PC-3 (cell line): ENCODE data around the gene PRRT4. TPM values are rescaled to one million over a fixed set of nuclear protein-coding genes. Genes with fewer than 3 reads are reported as not detected.

Source experiments
- ATAC-seq: fragments of 200-7000 bp; cut with Tn5 transposase; 2 replicates; pipeline ENCODE4 v1.9.1; 2020; ENCODE audit warnings: mild to moderate bottlenecking, moderate library complexity
- BruUV-seq: library from RNA; stranded (reverse); fragments of 400-500 nt; replicated peaks from 2 replicates; lab custom pipeline; 2021; lab: Mats Ljungman, UMichigan
- CTCF ChIA-PET: fragments of 300-600 bp; sonication (Branson Sonifier 250); formaldehyde crosslinking; loops from one replicate; lab custom pipeline; 2022; ENCODE audit warnings: antibody characterized with exemption; lab: Charles Lee
- POLR2A ChIA-PET: fragments of 300-600 bp; sonication (Branson Sonifier 250); formaldehyde crosslinking; loops from one replicate; lab custom pipeline; 2022; ENCODE audit warnings: antibody characterized with exemption; ENCODE audit not compliant: unreplicated experiment; lab: Charles Lee
- DNase-seq: peaks from one replicate; pipeline ENCODE4 v3.0.0-alpha.2; 2015
- H2AFZ ChIP-seq: fragments of 300-600 bp; sonication (generic); 2 replicates; pipeline ENCODE4 v1.6.0; 2016; ENCODE audit warnings: antibody characterized with exemption, low read length
- H3F3A ChIP-seq: fragments of 300-600 bp; sonication (generic); one replicate; pipeline ENCODE4 v1.6.0; 2017; ENCODE audit warnings: antibody characterized with exemption, low read length, control low read depth, mild to moderate bottlenecking; ENCODE audit not compliant: unreplicated experiment
- H3K27ac ChIP-seq: fragments of 300-600 bp; sonication (generic); 2 replicates; pipeline ENCODE4 v1.5.1; 2016; ENCODE audit warnings: mild to moderate bottlenecking, low read length
- H3K27me3 ChIP-seq: fragments of 300-600 bp; sonication (generic); 2 replicates; pipeline ENCODE4 v1.6.1; 2016; ENCODE audit warnings: low read length, mixed read lengths
- H3K36me3 ChIP-seq: fragments of 300-600 bp; sonication (generic); 2 replicates; pipeline ENCODE4 v1.6.1; 2016; ENCODE audit warnings: low read depth, mixed run types, low read length, mixed read lengths
- H3K4me1 ChIP-seq: fragments of 300-600 bp; sonication (generic); 2 replicates; pipeline ENCODE4 v1.5.1; 2016; ENCODE audit warnings: low read length; ENCODE audit not compliant: insufficient read depth
- H3K4me2 ChIP-seq: fragments of 300-600 bp; sonication (generic); 2 replicates; pipeline ENCODE4 v1.6.0; 2016; ENCODE audit warnings: low read length
- H3K4me3 ChIP-seq: fragments of 300-600 bp; sonication (generic); 2 replicates; pipeline ENCODE4 v1.5.1; 2016; ENCODE audit warnings: mild to moderate bottlenecking, low read length, mixed read lengths
- H3K79me2 ChIP-seq: fragments of 300-600 bp; sonication (generic); 2 replicates; pipeline ENCODE4 v1.6.1; 2017; ENCODE audit warnings: low read length, mixed read lengths
- H3K9ac ChIP-seq: fragments of 300-600 bp; sonication (generic); 2 replicates; pipeline ENCODE4 v1.6.0; 2016; ENCODE audit warnings: mild to moderate bottlenecking, low read length
- H3K9me2 ChIP-seq: fragments of 300-600 bp; sonication (generic); replicated peaks from 2 replicates; pipeline ENCODE4 v1.6.1; 2016; ENCODE audit warnings: mixed run types, low read length, mixed read lengths
- H3K9me3 ChIP-seq: fragments of 300-600 bp; sonication (generic); 2 replicates; pipeline ENCODE4 v1.6.1; 2016; ENCODE audit warnings: low read length, mixed read lengths
- H4K20me1 ChIP-seq: fragments of 300-600 bp; sonication (generic); 2 replicates; pipeline ENCODE4 v1.6.1; 2016; ENCODE audit warnings: low read length, mixed read lengths
- CTCF ChIP-seq: fragments of 300-600 bp; sonication (generic); conservative IDR thresholded peaks from 2 replicates; pipeline ENCODE4 v1.5.1; 2017; ENCODE audit warnings: antibody characterized with exemption, low read depth, mild to moderate bottlenecking, low read length
- EZH2 ChIP-seq: fragments of 300-600 bp; sonication (generic); IDR thresholded peaks from one replicate; pipeline ENCODE4 v1.6.1; 2017; ENCODE audit warnings: antibody characterized with exemption, mild to moderate bottlenecking, low read length; ENCODE audit not compliant: unreplicated experiment
- EZH2phosphoT487 ChIP-seq: fragments of 300-600 bp; sonication (generic); IDR thresholded peaks from 2 replicates; pipeline ENCODE4 v1.6.1; 2018; ENCODE audit warnings: mild to moderate bottlenecking, antibody characterized with exemption, low read length, borderline replicate concordance
- intact Hi-C: fragments of 100-400 bp; cut with micrococcal nuclease; formaldehyde crosslinking; loops from 2 replicates; pipeline ENCODE4 v1.9.0; 2023
- total RNA-seq: library from RNA; depleted of rRNA; stranded (reverse); fragments of >200 nt; gene quantifications from 2 replicates; pipeline ENCODE4 v1.2.3, GENCODE V29; 2014

PRRT4 gene
- total RNA-seq, 1 experiment from 2014 or later = 0.36 TPM

GRCh38 chr7:128389085-128389617 lies 27.7 kb upstream of the PRRT4 start:
- no peak for TF ChIP-seq EZH2phosphoT487
- Histone ChIP-seq H3K9ac (no peak overlapping the region), H3K4me3 (no peak overlapping the region), H2AFZ (no peak overlapping the region), H3K4me2 (no peak overlapping the region), H3K27me3 (no peaks in the 10 kb centered on the region), H3K79me2 (no peaks in the 10 kb centered on the region), H4K20me1 (no peaks in the 10 kb centered on the region), H3K4me1 (no peaks in the 10 kb centered on the region), H3K9me2 (no peaks in the 10 kb centered on the region), H3F3A (no peaks in the 10 kb centered on the region), H3K36me3 (no peaks in the 10 kb centered on the region), H3K9me3 (no peaks in the 10 kb centered on the region), H3K27ac (no peak overlapping the region)
- ATAC-seq (peak; percentile 3; the same call in 1 of the 2 replicates), DNase-seq (no peak)
- intact Hi-C loops = no loop called here
- POLR2A ChIA-PET = interaction anchor here (0.5 kb wide), 1 partner anchor 45 kb away, joined by 3 read pairs; the partner anchor contains the start of gene RBM28
- no TSS peak for BruUV-seq
- CTCF ChIA-PET = interaction anchor here (1.5 kb wide), 1 partner anchor 41 kb away, joined by 13 read pairs; no protein-coding TSS in a partner anchor

- TF ChIP-seq EZH2phosphoT487 = no peak
- ChIA-PET CTCF (interaction anchor here (0.6 to 2.4 kb wide), 4 partner anchors 16 to 71 kb away, joined by 3 to 80 read pairs (median 4); no protein-coding TSS in a partner anchor), POLR2A (no interaction called here)
- DNase-seq = no peak
- no TSS peak for BruUV-seq
- no peaks in the 10 kb centered on the region for H3K27me3 ChIP-seq
- no peaks in the 10 kb centered on the region for H3K4me1 ChIP-seq
- no peaks in the 10 kb centered on the region for H3K9me2 ChIP-seq
- no peaks in the 10 kb centered on the region for H3K9me3 ChIP-seq
- no peak overlapping the region for H3K9ac ChIP-seq
- H3K79me2 ChIP-seq = no peaks in the 10 kb centered on the region
- ATAC-seq = no peak
- H3K36me3 ChIP-seq = no peaks in the 10 kb centered on the region
- no peak overlapping the region for H3K4me2 ChIP-seq
- H3F3A ChIP-seq = no peaks in the 10 kb centered on the region
- H4K20me1 ChIP-seq = no peaks in the 10 kb centered on the region
- no peak overlapping the region for H2AFZ ChIP-seq
- no peak overlapping the region for H3K4me3 ChIP-seq
- H3K27ac ChIP-seq = no peak overlapping the region
- intact Hi-C loops = no loop called here
Measured at GRCh38 chr7:128388145-128388485, 26.6 kb upstream of the PRRT4 start.

GRCh38 chr7:128387216-128388144 lies 26.0 kb upstream of the PRRT4 start:
- POLR2A ChIA-PET = no interaction called here

More at GRCh38 chr7:128387216-128388144, 26.0 kb upstream of the PRRT4 start:
- Histone ChIP-seq H3F3A (no peaks in the 10 kb centered on the region), H3K27me3 (no peaks in the 10 kb centered on the region), H3K4me2 (no peak overlapping the region), H4K20me1 (no peaks in the 10 kb centered on the region), H3K4me3 (no peak overlapping the region), H3K4me1 (no peaks in the 10 kb centered on the region), H3K36me3 (no peaks in the 10 kb centered on the region), H3K9me2 (no peaks in the 10 kb centered on the region), H3K27ac (no peak overlapping the region), H3K9me3 (no peaks in the 10 kb centered on the region), H3K9ac (no peak overlapping the region), H2AFZ (no peak overlapping the region), H3K79me2 (no peaks in the 10 kb centered on the region)
- no peak for TF ChIP-seq EZH2
- TF ChIP-seq CTCF = peak; percentile 86
- CTCF ChIA-PET = interaction anchor here (0.6 to 2.4 kb wide), 5 partner anchors 17 to 72 kb away, joined by 3 to 80 read pairs (median 4); no protein-coding TSS in a partner anchor
- ATAC-seq = peak; percentile 78
- BruUV-seq = no TSS peak
- DNase-seq = peak; percentile 80
- intact Hi-C loops = loop anchor here (1.0 kb wide), 1 partner anchor 40 kb away; no protein-coding TSS in a partner anchor
